Fibroblast of skin of scalp (primary cell): ENCODE data around the gene SRSF5.

ENCODE experiments used
- DNase-seq: peaks from one replicate; pipeline ENCODE4 v3.0.0-alpha.2; 2013

The SRSF5 gene

DNA sequence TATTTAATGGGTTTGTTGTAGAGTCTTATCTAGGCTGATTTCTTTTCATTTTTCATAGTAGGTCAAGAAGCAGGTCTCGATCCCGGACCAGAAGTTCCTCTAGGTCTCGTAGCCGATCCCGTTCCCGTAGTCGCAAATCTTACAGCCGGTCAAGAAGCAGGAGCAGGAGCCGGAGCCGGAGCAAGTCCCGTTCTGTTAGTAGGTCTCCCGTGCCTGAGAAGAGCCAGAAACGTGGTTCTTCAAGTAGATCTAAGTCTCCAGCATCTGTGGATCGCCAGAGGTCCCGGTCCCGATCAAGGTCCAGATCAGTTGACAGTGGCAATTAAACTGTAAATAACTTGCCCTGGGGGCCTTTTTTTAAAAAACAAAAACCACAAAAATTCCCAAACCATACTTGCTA is 4.2 kb downstream of the SRSF5 start:
- DNase-seq: no peak

DNA sequence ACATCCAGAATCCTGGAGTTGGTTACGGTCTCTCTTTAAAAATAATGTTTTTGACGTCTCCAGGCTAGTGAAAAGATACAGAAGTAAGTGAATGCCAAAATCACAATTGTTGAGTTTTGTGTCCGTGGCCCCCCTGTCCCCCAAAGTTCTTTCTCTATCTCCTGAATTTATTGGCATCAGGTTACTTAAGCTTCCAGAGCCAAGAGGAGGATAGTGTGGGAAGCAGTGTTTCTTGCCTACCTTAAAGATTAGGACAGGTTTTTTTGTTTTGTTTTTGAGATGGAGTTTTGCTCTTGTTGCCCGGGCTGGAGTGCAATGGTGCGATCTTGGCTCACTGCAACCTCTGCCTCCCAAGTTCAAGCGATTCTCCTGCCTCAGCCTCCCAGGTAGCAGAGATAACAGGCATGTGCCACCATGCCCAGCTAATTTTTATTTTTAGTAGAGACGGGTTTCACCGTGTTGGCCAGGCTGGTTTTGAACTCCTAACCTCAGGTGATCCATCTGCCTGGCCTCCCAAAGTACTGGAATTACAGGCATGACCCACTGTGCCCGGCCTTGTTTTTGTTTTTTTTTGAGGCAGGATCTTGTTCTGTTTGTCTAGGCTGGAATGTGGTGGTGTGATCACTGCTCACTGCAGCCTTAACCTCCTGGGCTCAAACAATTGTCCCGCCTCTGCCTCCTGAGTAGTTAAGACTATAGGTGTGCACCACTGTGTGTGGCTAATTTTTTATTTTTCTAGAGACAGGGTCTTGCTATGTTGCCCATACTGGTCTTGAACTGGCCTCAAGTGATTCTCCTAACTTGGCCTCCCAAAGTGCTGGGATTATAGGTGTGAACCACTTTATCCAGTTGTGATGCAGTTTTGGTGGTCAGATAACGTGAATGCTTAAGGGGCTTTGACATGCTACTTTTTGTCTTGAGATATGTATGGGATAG is 5.4 kb downstream of the SRSF5 start:
- DNase-seq: no peak

DNA sequence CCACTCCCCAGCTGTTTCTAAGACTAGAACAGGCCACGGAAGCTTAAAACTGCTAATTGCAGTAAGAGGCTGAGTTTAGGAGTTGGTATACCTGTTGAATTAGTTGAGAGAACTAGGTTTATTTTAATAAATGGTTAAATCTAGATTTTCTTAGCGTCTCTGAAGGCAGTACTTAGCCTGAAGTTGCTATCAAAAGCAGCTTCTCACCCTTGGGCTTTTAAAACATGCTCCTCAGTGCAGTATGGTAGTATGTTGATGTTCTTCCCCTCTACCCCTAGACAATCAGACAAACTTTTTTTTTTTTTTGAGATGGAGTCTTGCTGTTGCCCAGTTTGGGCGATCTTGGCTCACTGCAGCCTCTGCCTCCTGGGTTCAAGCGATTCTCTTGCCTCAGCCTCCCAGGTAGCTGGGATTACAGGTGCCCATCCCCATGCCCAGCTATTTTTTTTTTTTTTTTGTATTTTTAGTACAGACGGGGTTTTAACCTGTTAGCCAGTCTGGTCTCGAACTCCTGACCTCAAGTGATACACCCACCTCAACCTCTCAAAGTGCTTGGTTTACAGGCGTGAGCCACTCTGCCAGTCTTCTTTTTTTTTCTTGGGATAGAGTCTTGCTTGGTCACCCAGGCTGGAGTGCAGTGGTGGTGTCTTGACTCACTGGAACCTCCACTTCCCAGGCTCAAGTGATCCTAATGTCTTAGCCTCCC is 6.8 kb downstream of the SRSF5 start:
- DNase-seq: no peak

DNA sequence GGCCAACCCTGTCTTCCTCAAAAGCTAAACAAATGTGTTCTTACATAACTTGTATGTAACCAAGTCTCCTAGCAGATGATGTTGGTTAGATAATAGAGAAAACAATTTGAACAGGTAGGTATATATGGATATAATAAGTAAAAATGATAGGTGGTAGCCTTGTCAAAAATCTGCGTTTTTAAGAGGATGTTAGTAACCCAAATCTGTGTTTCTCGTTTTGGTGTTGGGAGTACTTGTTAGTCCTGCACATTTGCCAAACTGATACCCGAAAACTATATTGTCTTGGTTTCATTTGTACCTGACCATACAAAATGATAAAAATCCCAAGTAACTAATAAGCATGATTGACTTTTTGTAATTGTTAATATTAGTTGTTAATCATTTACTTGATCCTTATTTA is 8.1 kb downstream of the SRSF5 start:
- no peak for DNase-seq

DNA sequence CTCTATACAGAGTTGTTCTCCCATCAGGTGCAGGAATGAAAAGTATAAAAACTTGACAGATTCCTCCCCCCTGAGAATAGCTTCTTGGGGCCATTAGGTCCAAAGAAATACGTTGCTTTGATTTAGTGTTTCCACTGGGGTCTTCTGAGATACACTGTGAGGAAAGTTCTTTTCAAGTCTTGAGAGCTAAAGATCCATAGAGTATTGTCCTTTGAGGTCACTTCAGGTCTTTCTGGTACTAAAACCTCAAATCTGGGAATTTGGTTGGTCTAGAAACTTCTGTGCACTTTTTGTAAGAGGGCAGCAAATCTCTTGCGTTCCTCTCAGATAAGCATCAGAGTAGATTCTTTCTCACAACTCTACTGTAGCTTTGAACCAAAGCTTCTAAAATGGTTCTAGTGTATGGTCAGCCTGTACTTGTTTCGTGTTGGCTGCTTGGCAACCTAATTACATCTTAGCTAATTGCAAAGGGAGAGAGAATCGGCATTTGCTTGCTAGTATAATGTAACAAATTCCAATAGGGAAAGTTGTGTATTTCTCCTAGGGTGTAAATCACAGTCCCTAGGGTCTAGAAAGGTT is 10.0 kb downstream of the SRSF5 start:
- DNase-seq: no peak

DNA sequence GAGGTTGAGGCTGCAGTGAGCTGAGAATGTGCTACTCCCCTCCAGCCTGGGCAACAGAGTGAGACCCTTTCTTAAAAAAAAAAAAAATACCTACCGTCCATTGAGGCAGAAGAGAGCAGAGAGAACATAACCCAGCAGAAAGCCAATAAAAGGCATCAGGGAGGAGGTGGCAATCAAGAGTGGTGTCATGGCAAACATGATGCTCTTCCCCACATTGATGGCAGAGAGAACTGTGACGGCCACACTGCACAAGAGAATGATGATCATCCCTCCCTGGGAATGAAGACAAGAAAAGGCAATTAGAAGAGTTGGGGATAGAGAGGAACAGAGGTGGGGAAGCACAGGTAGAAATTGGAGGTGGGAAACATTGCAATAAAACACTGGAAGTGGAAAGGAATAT is 12.1 kb downstream of the SRSF5 start:
- no peak for DNase-seq

DNA sequence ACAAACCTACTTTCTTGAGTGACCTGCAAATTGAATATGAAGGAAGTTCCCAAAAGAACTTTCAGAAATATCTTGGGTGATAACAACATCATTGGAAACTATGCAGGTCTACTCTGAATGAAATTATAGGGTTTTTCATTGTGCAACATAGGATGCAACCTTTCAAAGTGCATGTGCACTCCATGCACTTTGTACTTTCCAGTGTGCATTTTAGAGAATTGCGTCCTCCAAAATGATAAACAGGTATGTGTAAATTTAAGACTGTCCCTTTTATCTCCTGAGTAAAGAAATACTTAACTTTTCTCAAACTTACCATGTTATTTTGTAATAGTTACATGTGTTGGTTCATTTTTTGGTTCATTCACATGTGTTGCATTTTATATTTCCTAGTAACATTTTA is 13.2 kb downstream of the SRSF5 start:
- no peak for DNase-seq

DNA sequence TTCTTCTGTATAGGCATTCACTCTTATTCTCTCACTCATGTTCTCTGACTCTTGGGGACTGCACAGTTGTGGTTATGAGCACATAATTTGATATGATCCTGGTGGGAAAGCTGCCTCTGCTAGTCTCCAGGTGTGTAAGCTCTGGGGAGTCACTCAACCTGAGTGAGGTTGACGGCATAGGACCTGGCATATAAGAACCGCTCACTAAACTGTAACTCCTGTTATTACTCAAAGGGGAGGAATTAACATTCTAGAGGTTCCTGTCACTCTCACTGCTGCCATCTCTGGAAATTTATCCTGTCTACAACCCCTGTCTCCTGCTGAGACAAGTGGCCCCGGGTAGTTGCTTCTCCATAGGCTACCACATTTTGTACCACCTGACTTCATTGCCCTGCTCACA is 14.0 kb downstream of the SRSF5 start:
- DNase-seq: no peak

DNA sequence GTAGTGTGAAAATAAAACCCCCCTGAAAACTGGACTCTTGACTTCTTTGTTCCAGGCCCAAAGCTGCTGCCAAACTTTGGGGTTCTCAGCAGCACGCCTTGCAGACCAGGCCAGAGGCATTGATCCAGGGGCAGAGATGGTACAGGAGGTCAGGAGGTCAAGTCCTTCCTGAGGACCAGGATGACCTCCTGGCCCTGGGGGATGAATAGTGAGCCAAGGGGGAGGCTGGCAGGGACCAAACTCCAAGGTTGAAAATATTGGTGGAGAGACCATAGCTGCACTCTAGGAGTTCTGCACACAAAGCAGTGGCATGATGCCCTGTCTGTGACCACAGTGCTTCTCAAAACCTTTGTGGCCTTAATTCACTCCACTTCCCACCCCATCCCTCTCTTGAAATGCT is 18.0 kb downstream of the SRSF5 start:
- no peak for DNase-seq

DNA sequence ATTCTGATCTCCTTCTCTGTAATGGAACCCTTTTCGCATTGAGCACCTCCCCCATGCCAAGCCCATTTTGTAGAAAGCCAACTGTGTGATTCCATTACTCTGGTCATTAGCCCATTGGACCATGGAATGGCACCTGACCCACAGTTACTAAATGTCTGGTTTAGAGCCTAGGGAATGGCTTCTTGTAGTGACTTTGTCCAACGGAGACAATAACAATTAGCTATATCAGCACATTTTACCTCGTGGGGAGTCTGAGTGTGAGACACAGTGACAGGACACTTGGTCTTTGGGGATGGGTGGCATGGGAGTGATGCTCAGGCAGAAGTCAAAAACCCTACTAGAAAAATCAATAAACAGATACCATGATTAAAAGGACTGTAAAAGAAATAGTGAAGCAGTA is 19.7 kb downstream of the SRSF5 start:
- DNase-seq: no peak

DNA sequence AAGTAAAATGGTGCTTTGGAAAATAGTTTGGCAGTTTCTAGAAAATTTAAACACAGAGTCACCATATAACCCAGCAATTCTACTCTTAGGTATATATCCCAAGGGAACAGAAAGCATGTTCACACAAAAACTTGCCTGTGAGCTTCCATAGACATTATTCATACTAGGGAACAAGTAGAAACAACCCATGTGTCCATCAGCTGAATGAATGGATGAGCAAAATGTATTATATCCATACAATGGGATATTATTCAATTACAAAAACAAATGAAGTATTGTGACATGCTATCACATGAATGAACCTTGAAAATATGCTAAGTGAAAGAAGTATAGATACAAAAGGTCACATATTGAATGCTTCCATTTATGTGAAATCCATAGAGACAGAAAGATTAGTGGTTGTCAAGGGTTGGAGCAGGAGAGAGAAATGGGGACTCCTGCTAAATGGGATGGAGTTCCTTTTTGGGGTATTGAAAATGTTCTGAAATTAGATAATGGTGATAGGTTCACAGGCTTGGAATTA is 22.2 kb downstream of the SRSF5 start:
- no peak for DNase-seq

DNA sequence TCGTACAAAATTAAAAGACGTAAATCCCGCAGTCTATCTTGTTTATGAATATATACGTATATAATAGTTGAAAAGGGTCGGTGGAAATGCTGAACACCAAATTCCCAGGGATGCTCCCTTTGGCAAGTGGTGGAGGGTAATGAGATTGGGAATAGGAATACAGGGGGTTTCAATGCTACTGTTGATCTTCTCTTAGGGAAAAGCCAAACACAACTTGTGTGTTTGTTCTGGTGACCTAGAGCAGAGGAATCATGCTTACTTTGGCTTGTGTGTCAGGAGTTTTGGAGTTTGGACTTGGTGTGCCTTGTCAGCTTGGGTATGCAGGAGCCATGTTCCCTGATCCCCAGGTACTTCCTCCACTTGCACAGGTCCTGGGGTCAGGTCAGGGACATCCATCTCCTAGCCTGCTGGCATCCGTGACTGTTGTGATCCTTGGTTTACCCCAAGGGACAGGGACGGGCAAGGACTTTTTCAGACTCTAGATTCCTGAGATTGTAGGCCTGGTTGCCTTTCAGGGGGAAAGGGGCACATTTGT is 26.0 kb downstream of the SRSF5 start:
- no peak for DNase-seq

DNA sequence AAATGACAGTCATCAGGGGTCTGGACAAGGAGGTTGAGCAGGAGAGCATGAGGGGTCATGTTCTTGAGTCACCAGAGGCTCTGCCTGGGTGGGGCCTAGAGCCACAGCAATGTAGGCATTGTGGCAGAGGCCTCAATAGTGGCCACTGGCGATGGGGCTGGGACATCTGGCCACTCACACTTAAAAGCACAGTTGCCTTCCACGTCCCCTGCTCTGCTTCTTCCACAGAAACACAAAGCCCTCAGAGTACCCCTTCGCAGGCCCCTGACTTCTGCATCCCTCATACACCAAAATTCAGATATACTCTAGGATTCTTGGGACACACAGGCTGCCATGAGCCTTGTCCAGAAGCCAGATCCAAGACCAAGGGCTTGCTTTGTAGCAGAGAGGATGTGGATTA is 27.8 kb downstream of the SRSF5 start:
- no peak for DNase-seq

DNA sequence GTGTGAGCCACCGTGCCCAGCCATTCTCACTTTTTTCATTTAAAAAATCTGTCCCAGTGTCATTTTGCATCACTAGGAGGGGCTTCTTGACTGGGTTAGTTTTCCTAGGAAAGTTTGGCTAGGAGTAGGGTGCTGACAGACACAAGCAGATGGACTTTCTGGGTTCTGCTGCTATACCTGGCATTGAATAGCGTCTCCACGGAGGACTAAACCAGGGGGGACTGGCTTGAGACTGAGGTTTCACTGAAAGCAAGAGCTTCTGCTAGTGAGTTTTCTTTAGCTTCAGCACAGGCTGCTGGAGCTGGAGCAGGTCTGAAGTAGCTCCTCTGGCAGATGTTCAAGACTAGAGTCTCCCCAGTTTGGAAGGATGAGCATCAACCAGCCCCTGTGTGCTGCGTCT is 28.7 kb downstream of the SRSF5 start:
- DNase-seq: no peak

DNA sequence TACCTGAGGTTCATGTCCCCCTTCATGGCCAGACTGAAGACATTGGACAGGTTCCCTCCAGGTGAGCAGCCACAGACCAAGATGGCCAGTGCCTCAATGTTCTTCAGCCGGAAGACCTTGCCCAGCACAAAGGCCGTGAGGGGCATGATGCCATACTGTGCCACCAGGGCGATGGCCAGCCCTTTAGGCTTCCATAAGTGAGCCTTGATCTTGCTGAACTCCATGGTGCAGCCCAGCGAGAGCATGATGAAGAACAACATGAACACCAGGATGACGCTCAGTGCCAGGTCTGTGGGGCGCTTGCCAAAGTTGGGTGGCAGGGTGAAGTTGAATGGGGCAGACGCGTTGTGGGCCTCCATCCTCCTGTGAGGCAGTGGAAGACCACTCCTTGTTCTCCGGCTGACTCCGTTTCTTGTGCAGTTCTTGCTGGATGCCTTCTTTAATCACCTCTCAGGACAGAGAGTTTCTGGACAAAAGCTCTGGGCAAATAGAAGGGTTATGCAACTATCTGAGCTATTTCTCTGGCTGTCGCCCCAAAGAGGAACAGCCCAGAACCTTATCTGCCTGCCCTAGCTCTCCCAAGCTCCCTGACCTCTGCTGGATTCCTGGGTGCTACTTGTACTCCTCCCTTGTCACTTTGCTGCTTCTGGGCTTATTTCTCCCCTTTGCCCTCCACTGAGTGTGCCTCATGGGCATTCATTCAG is 30.0 kb downstream of the SRSF5 start, which contains the start of gene SLC10A1:
TSS of gene SLC10A1 (minus strand) at position 445 of the 704 bp plus-strand sequence. CDS start at position 359, 86 bp downstream.
- no peak for DNase-seq

DNA sequence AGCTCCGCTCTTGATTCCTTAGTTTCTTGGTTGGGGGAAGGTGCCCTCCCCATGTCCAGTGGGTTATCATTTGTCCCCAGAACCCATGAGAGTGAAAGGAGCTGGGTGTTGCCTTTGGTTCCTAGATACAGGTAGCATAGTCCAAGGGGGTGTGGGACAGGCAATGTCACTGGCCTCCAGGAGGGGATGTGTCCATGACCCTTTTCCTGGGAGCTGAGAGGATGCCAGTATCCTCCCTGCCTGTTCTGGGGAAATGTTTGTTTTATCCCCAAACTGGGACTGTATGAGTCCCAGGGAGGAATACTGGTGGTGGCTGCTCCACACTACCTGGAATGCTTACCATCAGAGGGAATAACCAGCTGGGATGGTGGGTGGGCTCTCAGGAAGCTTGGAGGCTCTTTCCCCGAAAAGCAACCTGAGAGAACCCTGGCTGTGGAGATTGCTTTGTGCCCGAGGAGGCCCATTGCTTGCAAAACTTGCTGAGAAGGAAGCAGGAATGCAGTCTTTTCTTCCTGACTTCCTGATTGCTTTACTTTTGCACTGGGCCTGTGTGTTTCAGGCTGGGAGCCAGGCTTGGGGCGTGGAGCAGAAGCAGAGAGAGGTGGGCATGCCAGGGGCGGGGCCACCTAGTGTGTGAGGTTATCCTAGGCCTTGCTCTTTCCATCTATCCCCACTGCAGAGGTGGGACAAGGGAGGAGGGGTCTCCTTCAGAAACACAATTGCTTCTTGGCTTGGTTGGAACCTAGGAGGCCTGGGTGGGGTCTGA is 30.8 kb downstream of the SRSF5 start:
- no peak for DNase-seq

DNA sequence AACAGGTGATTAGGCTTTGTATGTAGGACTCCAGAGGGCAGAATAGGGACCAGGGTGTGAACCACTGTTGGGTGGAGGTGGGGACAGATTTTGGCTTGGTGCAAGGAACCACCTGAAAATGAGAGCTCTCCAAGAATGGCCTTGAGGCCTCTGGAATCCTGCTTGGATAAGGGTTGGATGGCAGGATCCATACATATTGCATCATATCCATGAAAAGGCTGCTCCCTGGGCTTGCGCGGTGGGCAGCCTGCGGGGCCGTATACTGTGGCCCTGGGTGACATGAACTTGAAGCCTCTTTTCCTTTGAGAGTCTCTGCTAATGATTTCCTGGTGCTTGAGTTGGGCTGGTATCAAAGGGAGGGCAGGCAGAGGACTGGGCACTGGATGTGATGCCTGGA is 31.4 kb downstream of the SRSF5 start:
- DNase-seq: no peak

DNA sequence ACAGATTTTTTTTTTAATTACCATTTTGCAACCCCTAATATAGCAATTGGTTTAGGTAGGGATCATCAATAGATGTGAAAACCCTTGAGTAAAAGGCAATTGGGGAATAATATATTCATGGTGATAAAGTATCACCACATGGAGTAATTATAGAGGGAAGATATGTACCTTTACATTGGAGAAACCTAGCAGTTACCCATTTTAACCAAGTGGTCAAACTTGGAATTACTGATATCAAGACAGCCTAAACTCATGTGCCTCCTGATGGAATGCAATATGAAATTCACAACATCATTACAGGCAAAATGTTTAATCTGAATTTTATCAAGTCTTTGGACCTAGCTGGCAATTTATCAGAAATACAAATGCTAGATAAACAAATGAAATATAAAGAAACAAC is 36.8 kb downstream of the SRSF5 start:
- no peak for DNase-seq

DNA sequence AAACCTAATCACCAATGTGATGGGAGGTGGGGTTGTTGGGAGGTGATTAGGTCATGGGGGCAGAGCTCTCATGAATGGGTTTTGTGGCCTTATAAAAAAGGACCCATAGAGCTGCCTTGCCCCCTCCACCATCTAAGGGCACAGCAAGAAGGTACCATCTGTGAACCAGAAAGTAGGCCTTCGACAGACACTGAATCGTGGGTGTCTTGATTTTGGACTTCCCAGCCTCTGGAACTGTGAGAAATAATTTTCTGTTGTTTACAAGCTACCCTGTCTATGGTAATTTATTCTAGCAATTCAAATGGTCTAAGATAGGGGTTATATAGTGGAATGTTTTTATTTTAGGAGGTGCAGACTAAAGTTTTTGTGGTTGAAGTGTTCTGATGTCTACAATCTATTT is 38.0 kb downstream of the SRSF5 start:
- DNase-seq: no peak

DNA sequence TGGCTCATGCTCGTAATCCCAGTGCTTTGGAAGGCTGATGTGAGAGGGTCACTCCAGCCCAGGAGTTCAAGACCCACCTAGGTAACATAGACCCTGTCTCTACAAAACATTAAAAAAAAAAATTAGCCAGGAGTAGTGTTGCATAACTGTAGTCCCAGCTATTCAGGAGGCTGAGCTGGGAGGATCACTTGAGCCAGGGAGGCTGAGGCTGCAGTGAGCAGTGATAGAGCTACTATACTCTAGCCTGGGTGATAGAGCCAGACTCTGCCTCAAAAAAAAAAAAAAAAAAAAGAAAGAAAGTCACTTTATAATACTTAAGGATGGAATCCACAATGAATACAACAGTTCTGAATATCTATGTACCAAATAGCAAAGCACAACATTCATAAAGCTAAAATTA is 40.2 kb downstream of the SRSF5 start:
- no peak for DNase-seq

DNA sequence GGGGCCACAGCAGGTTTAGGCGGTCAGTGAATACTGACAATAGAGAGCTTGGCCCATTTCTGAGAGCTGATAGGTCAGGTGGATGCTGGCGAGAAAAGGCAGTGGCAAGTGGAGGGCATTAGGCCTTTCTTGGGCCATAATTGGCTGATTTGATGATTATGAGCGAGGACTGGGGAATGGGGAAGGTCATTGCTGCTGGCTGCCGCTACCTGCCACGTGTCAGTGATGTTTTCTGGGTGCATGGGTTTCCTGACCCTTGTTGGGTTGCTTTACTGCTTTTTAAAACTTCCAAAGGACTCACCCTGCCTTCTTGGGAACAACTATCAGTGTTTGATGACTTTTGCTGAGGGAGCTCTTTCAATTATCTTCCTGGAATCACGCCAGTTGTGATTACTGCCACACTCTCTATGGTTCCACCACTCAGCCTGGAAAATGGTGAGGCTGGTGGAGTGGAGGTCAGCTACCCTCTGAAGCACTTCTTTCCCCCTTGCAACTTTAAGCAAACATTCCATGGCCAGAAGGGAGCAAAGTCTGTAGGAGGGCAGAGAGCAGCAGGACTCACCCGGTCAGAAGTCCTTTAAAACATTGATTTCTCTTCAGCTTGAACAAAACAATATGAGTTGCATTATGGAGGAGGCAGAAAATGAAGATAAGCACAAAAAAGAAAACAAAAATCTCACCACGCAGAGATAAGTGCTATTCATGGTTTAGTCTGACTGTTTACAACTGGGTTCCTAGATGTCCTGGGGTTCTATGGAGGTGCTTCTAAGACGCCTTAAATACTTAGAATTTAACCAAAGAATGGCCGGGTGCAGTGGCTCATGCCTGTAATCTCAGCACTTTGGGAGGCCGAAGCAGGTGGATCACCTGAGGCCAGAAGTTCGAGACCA is 42.2 kb downstream of the SRSF5 start:
- DNase-seq: no peak
